Mesothelial cell of epicardium (in vitro differentiated cells): ENCODE results near the gene OBSCN. TPM values are rescaled to one million over a fixed set of nuclear protein-coding genes. Genes with fewer than 3 reads are reported as not detected.
"Not testable (repeated sequence)": the region's sequence is repeated elsewhere in the genome, so short reads cannot be mapped to it uniquely, and the experiment has no call there.

Experiments
- DNase-seq, 2 experiments: peaks; one replicate each; pipeline ENCODE4 v3.0.0; 2021; ENCODE audit warnings: low spot score in 2 of 2; ENCODE audit not compliant: unreplicated experiment in 2 of 2
- H3K27ac Mint-ChIP-seq: 2 replicates; pipeline ENCODE4 v1.8.0; 2021; ENCODE audit warnings: mixed read lengths
- H3K27me3 Mint-ChIP-seq: 2 replicates; pipeline ENCODE4 v1.8.0; 2021; ENCODE audit warnings: low read depth, mixed read lengths
- H3K36me3 Mint-ChIP-seq: 2 replicates; pipeline ENCODE4 v1.8.0; 2021; ENCODE audit warnings: mixed read lengths
- H3K4me1 Mint-ChIP-seq: 2 replicates; pipeline ENCODE4 v1.8.0; 2021; ENCODE audit warnings: mixed read lengths
- H3K4me3 Mint-ChIP-seq: 2 replicates; pipeline ENCODE4 v1.8.0; 2021; ENCODE audit warnings: mild to moderate bottlenecking, moderate library complexity, mixed read lengths
- H3K9me3 Mint-ChIP-seq: 2 replicates; pipeline ENCODE4 v1.8.0; 2021; ENCODE audit warnings: mixed read lengths
- CTCF ChIP-seq: fragments of 200-600 bp; sonication (generic); IDR thresholded peaks from one replicate; pipeline ENCODE4 v1.5.0; 2021; ENCODE audit warnings: antibody characterized with exemption; ENCODE audit not compliant: unreplicated experiment
- total RNA-seq: library from RNA; stranded (reverse); gene quantifications from 3 replicates; pipeline ENCODE4 v1.2.1, GENCODE V29; 2021

OBSCN gene
- total RNA-seq, 1 donor from 2014 or later = 113 TPM

- Mint-ChIP-seq H3K9me3 (peaks cover 60% of the 10 kb centered on the region), H3K27ac (no peak overlapping the region), H3K4me3 (no peak overlapping the region), H3K36me3 (peaks cover 80% of the 10 kb centered on the region), H3K27me3 (no peaks in the 10 kb centered on the region), H3K4me1 (no peaks in the 10 kb centered on the region)
- no peak for TF ChIP-seq CTCF
- DNase-seq = no peak
Observed at GRCh38 chr1:228246216-228246900, 38.5 kb downstream of the OBSCN start.

GRCh38 chr1:228249513-228250305, 41.9 kb downstream of the OBSCN start:
- Mint-ChIP-seq H3K27ac (no peak overlapping the region), H3K36me3 (peaks cover 74% of the 10 kb centered on the region), H3K4me1 (no peaks in the 10 kb centered on the region), H3K27me3 (no peaks in the 10 kb centered on the region), H3K4me3 (no peak overlapping the region), H3K9me3 (peaks cover 38% of the 10 kb centered on the region)
- no peak for DNase-seq
- no peak for TF ChIP-seq CTCF

GRCh38 chr1:228252476-228252875, 44.6 kb downstream of the OBSCN start:
- peaks cover 23% of the 10 kb centered on the region for H3K9me3 Mint-ChIP-seq
- not testable (repeated sequence) for H3K4me1 Mint-ChIP-seq, H3K4me3 Mint-ChIP-seq, H3K27me3 Mint-ChIP-seq, H3K27ac Mint-ChIP-seq, DNase-seq
- H3K36me3 Mint-ChIP-seq = peaks cover 67% of the 10 kb centered on the region

GRCh38 chr1:228256626-228257375, 49.0 kb downstream of the OBSCN start:
- peaks cover 81% of the 10 kb centered on the region for H3K36me3 Mint-ChIP-seq
- no peaks in the 10 kb centered on the region for H3K4me1 Mint-ChIP-seq
- no peaks in the 10 kb centered on the region for H3K27me3 Mint-ChIP-seq
- no peak overlapping the region for H3K27ac Mint-ChIP-seq
- DNase-seq = no peak
- H3K9me3 Mint-ChIP-seq = peaks cover 32% of the 10 kb centered on the region
- no peak for TF ChIP-seq CTCF
- H3K4me3 Mint-ChIP-seq = no peak overlapping the region

GRCh38 chr1:228258486-228258885, 50.6 kb downstream of the OBSCN start:
- Mint-ChIP-seq H3K4me1 (no peaks in the 10 kb centered on the region), H3K36me3 (peaks cover 80% of the 10 kb centered on the region), H3K27me3 (no peaks in the 10 kb centered on the region), H3K4me3 (no peak overlapping the region), H3K9me3 (peaks cover 43% of the 10 kb centered on the region), H3K27ac (no peak overlapping the region)
- DNase-seq = no peak
- no peak for TF ChIP-seq CTCF
